ENCODE results near the gene MYO15A.

The MYO15A gene

GRCh38 chr17:18187226-18187625 is 78.7 kb downstream of the MYO15A start:
- peak overlapping the region; percentile 67 for H3K4me3 ChIP-seq (ENCODE audit: low read depth, low read length)
- peaks cover 37% of the 10 kb centered on the region for H3K4me1 ChIP-seq (ENCODE audit: control insufficient read depth, insufficient read depth, low read length)
- H3K27me3 ChIP-seq (ENCODE audit: control insufficient read depth, insufficient read depth, low read length), result no peaks in the 10 kb centered on the region
- H3K36me3 ChIP-seq (ENCODE audit: control insufficient read depth, insufficient read depth, low read length), result peaks cover 48% of the 10 kb centered on the region
- no peak overlapping the region for H3K27ac ChIP-seq (ENCODE audit: low read depth, low read length)
- no peak overlapping the region for H3K9ac ChIP-seq (ENCODE audit: low read length)
- H3K9me3 ChIP-seq (ENCODE audit: control insufficient read depth, insufficient read depth, low read depth, low read length), result no peaks in the 10 kb centered on the region

GRCh38 chr17:18187821-18188761 is 79.5 kb downstream of the MYO15A start:
- H3K4me1 ChIP-seq (ENCODE audit: control insufficient read depth, insufficient read depth, low read length), result peaks cover 34% of the 10 kb centered on the region
- H3K4me3 ChIP-seq (ENCODE audit: low read depth, low read length), result peak overlapping the region; percentile 67; the same call in 1 of the 2 replicates
- no peak overlapping the region for H3K27ac ChIP-seq (ENCODE audit: low read depth, low read length)
- H3K9me3 ChIP-seq (ENCODE audit: control insufficient read depth, insufficient read depth, low read depth, low read length), result no peaks in the 10 kb centered on the region
- H3K36me3 ChIP-seq (ENCODE audit: control insufficient read depth, insufficient read depth, low read length), result peaks cover 52% of the 10 kb centered on the region
- no peak overlapping the region for H3K9ac ChIP-seq (ENCODE audit: low read length)
- H3K27me3 ChIP-seq (ENCODE audit: control insufficient read depth, insufficient read depth, low read length), result no peaks in the 10 kb centered on the region

- Histone ChIP-seq H3K4me3 (ENCODE audit: low read depth, low read length) (no peak overlapping the region), H3K9ac (ENCODE audit: low read length) (no peak overlapping the region), H3K27ac (ENCODE audit: low read depth, low read length) (no peak overlapping the region), H3K27me3 (ENCODE audit: control insufficient read depth, insufficient read depth, low read length) (no peaks in the 10 kb centered on the region), H3K36me3 (ENCODE audit: control insufficient read depth, insufficient read depth, low read length) (peaks cover 65% of the 10 kb centered on the region), H3K9me3 (ENCODE audit: control insufficient read depth, insufficient read depth, low read depth, low read length) (no peaks in the 10 kb centered on the region), H3K4me1 (ENCODE audit: control insufficient read depth, insufficient read depth, low read length) (peaks cover 30% of the 10 kb centered on the region)
Measured at GRCh38 chr17:18190628-18191235, 82.2 kb downstream of the MYO15A start.

- H3K4me1 ChIP-seq (ENCODE audit: control insufficient read depth, insufficient read depth, low read length), result peaks cover 25% of the 10 kb centered on the region
- no peak overlapping the region for H3K4me3 ChIP-seq (ENCODE audit: low read depth, low read length)
- no peak overlapping the region for H3K27ac ChIP-seq (ENCODE audit: low read depth, low read length)
- no peak overlapping the region for H3K9ac ChIP-seq (ENCODE audit: low read length)
- H3K27me3 ChIP-seq (ENCODE audit: control insufficient read depth, insufficient read depth, low read length), result no peaks in the 10 kb centered on the region
- no peaks in the 10 kb centered on the region for H3K9me3 ChIP-seq (ENCODE audit: control insufficient read depth, insufficient read depth, low read depth, low read length)
- peaks cover 65% of the 10 kb centered on the region for H3K36me3 ChIP-seq (ENCODE audit: control insufficient read depth, insufficient read depth, low read length)
Measured at GRCh38 chr17:18191236-18191667, 82.7 kb downstream of the MYO15A start.

GRCh38 chr17:18191967-18192366 is 83.4 kb downstream of the MYO15A start:
- peaks cover 18% of the 10 kb centered on the region for H3K4me1 ChIP-seq (ENCODE audit: control insufficient read depth, insufficient read depth, low read length)
- peaks cover 66% of the 10 kb centered on the region for H3K36me3 ChIP-seq (ENCODE audit: control insufficient read depth, insufficient read depth, low read length)
- no peak overlapping the region for H3K9ac ChIP-seq (ENCODE audit: low read length)
- H3K27me3 ChIP-seq (ENCODE audit: control insufficient read depth, insufficient read depth, low read length), result no peaks in the 10 kb centered on the region
- H3K27ac ChIP-seq (ENCODE audit: low read depth, low read length), result no peak overlapping the region
- no peaks in the 10 kb centered on the region for H3K9me3 ChIP-seq (ENCODE audit: control insufficient read depth, insufficient read depth, low read depth, low read length)
- H3K4me3 ChIP-seq (ENCODE audit: low read depth, low read length), result no peak overlapping the region

- Histone ChIP-seq H3K36me3 (ENCODE audit: control insufficient read depth, insufficient read depth, low read length) (peaks cover 64% of the 10 kb centered on the region), H3K4me3 (ENCODE audit: low read depth, low read length) (no peak overlapping the region), H3K4me1 (ENCODE audit: control insufficient read depth, insufficient read depth, low read length) (no peaks in the 10 kb centered on the region), H3K9me3 (ENCODE audit: control insufficient read depth, insufficient read depth, low read depth, low read length) (no peaks in the 10 kb centered on the region), H3K27me3 (ENCODE audit: control insufficient read depth, insufficient read depth, low read length) (no peaks in the 10 kb centered on the region), H3K9ac (ENCODE audit: low read length) (no peak overlapping the region), H3K27ac (ENCODE audit: low read depth, low read length) (no peak overlapping the region)
Measured at GRCh38 chr17:18194394-18194793, 85.8 kb downstream of the MYO15A start.

GRCh38 chr17:18194804-18195203 is 86.2 kb downstream of the MYO15A start:
- H3K4me1 ChIP-seq (ENCODE audit: control insufficient read depth, insufficient read depth, low read length), result no peaks in the 10 kb centered on the region
- H3K27me3 ChIP-seq (ENCODE audit: control insufficient read depth, insufficient read depth, low read length), result no peaks in the 10 kb centered on the region
- H3K9ac ChIP-seq (ENCODE audit: low read length), result no peak overlapping the region
- peaks cover 60% of the 10 kb centered on the region for H3K36me3 ChIP-seq (ENCODE audit: control insufficient read depth, insufficient read depth, low read length)
- no peaks in the 10 kb centered on the region for H3K9me3 ChIP-seq (ENCODE audit: control insufficient read depth, insufficient read depth, low read depth, low read length)
- no peak overlapping the region for H3K4me3 ChIP-seq (ENCODE audit: low read depth, low read length)
- H3K27ac ChIP-seq (ENCODE audit: low read depth, low read length), result no peak overlapping the region

- H3K9ac ChIP-seq (ENCODE audit: low read length), result no peak overlapping the region
- no peak overlapping the region for H3K27ac ChIP-seq (ENCODE audit: low read depth, low read length)
- H3K27me3 ChIP-seq (ENCODE audit: control insufficient read depth, insufficient read depth, low read length), result no peaks in the 10 kb centered on the region
- H3K4me1 ChIP-seq (ENCODE audit: control insufficient read depth, insufficient read depth, low read length), result peaks cover 3% of the 10 kb centered on the region; the same call in 1 of the 2 replicates
- H3K9me3 ChIP-seq (ENCODE audit: control insufficient read depth, insufficient read depth, low read depth, low read length), result no peaks in the 10 kb centered on the region
- H3K36me3 ChIP-seq (ENCODE audit: control insufficient read depth, insufficient read depth, low read length), result peaks cover 60% of the 10 kb centered on the region
- no peak overlapping the region for H3K4me3 ChIP-seq (ENCODE audit: low read depth, low read length)
Measured at GRCh38 chr17:18195246-18195645, 86.7 kb downstream of the MYO15A start.

GRCh38 chr17:18197535-18198194 is 89.1 kb downstream of the MYO15A start:
- Histone ChIP-seq H3K27me3 (ENCODE audit: control insufficient read depth, insufficient read depth, low read length) (no peaks in the 10 kb centered on the region), H3K4me3 (ENCODE audit: low read depth, low read length) (no peak overlapping the region), H3K9ac (ENCODE audit: low read length) (no peak overlapping the region), H3K36me3 (ENCODE audit: control insufficient read depth, insufficient read depth, low read length) (peaks cover 64% of the 10 kb centered on the region), H3K9me3 (ENCODE audit: control insufficient read depth, insufficient read depth, low read depth, low read length) (no peaks in the 10 kb centered on the region), H3K27ac (ENCODE audit: low read depth, low read length) (no peak overlapping the region), H3K4me1 (ENCODE audit: control insufficient read depth, insufficient read depth, low read length) (peaks cover 8% of the 10 kb centered on the region; the same call in 1 of the 2 replicates)

GRCh38 chr17:18198530-18198929 is 90.0 kb downstream of the MYO15A start:
- Histone ChIP-seq H3K27ac (ENCODE audit: low read depth, low read length) (no peak overlapping the region), H3K9ac (ENCODE audit: low read length) (no peak overlapping the region), H3K27me3 (ENCODE audit: control insufficient read depth, insufficient read depth, low read length) (no peaks in the 10 kb centered on the region), H3K36me3 (ENCODE audit: control insufficient read depth, insufficient read depth, low read length) (peaks cover 65% of the 10 kb centered on the region), H3K4me3 (ENCODE audit: low read depth, low read length) (no peak overlapping the region), H3K4me1 (ENCODE audit: control insufficient read depth, insufficient read depth, low read length) (peaks cover 15% of the 10 kb centered on the region; the same call in 1 of the 2 replicates), H3K9me3 (ENCODE audit: control insufficient read depth, insufficient read depth, low read depth, low read length) (no peaks in the 10 kb centered on the region)

- H3K4me3 ChIP-seq (ENCODE audit: low read depth, low read length), result no peak overlapping the region
- no peaks in the 10 kb centered on the region for H3K9me3 ChIP-seq (ENCODE audit: control insufficient read depth, insufficient read depth, low read depth, low read length)
- no peak overlapping the region for H3K27ac ChIP-seq (ENCODE audit: low read depth, low read length)
- no peak overlapping the region for H3K9ac ChIP-seq (ENCODE audit: low read length)
- peaks cover 60% of the 10 kb centered on the region for H3K36me3 ChIP-seq (ENCODE audit: control insufficient read depth, insufficient read depth, low read length)
- H3K4me1 ChIP-seq (ENCODE audit: control insufficient read depth, insufficient read depth, low read length), result peaks cover 18% of the 10 kb centered on the region; the same call in 1 of the 2 replicates
- no peaks in the 10 kb centered on the region for H3K27me3 ChIP-seq (ENCODE audit: control insufficient read depth, insufficient read depth, low read length)
Measured at GRCh38 chr17:18201108-18201507, 92.6 kb downstream of the MYO15A start.

All from HUES6 (cell line).